GM19397 (cell line): ENCODE measurements around the gene COTL1.
A peak's percentile ranks its signal among the peaks of the same experiment; 100 is the strongest.
"Not testable (repeated sequence)": the region's sequence is repeated elsewhere in the genome, so short reads cannot be mapped to it uniquely, and the experiment has no call there.

Source experiments
- ATAC-seq: cut with Tn5 transposase; IDR thresholded peaks from one replicate; pipeline ENCODE4 v1.9.1; 2021; ENCODE audit warnings: mild to moderate bottlenecking, moderate library complexity; ENCODE audit not compliant: unreplicated experiment

COTL1 gene

DNA sequence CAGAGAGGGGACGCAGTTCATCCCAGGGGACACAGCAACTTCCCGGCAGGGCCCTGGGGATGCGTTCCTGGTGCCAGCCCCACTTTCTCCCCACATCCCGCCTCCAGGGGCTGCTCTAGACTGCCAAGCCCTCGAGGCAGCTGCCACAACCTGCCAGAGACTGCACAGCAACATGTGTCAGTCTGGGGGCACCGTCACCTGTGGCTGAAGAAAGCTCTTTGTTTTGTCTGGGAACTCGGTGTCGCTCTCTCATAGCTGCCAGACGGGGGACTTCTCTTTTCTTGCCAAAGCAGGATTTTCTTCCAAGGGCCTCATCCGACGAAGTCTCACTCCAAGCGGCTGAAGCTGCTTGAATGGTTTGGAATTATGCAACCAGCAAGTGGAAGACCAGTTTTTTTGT, 43.7 kb downstream of the COTL1 start:
- no peak for ATAC-seq

DNA sequence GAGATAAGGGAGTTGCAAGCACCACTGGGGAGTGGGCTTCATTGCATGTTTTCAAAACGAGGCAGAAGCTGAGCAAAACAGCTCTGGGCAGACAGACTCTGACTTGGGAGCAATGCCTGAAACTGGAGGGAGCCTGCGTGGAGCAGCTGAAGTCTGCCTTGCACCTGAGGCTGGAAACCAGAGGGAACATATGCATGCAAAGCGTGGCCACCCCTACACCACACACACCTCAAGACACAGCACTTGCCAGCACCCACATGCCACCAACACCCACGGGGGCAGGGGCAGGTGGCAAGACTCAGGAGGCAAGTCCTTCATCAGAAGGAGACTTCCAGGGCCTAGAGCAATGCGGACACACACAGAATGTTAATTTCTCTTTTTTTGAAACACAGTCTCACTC, 45.8 kb downstream of the COTL1 start:
- ATAC-seq, result no peak

DNA sequence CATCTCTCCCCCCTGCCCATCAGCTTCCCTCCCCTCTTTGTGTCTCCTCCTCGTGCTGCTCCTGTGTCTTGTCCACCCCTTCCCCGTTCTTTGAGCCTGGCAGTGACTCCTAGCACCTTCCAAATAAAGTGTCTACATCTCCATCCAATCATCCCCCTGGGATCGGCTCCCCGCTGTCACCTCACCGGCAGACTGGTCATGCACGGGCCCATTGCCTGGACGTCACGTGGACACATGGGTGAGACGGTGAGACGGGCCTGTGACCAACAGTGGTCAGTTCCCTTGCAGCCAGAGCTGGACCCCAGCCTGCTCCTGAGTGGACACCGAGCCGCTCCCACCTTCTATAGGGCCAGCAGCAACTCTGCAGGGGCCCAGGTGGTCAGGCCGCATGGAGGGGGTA, 46.4 kb downstream of the COTL1 start:
- no peak for ATAC-seq

DNA sequence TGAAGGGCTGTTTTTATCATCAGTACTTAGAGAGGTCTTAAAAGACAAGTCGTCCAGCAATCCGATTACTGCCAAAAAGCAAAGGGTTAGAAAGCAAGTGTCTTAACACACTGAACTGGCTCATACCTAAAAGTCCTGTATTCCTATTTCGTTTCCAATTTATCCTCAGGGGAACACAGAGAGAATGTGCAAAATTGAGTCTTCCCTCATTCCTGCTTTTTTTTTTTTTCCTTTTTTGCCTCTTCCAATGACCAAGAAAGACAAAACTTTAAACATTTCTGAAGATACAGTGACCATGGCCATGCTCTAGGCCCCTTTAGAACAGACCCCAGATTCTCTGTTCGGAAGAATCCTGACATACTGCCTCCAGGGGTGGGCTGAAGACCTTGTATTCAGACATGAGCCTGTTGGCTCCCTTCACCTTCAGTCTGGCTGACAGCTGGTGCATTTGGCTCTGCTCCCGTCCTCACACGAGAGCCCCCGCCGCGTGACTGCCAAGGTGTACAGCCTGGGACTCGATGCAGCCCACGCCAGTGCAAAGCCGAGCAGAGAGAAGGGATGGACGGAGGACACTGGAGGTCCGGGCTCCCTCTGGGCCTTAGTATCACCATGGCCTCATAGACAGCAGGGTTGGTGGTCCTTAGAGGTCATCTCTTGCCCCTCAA, 47.0 kb downstream of the COTL1 start:
- no peak for ATAC-seq

GRCh38 chr16:84569382-84569987, 48.4 kb downstream of the COTL1 start:
- ATAC-seq, result no peak

- no peak for ATAC-seq
Measured at GRCh38 chr16:84568066-84568465, 49.8 kb downstream of the COTL1 start.

- ATAC-seq, result no peak
Measured at GRCh38 chr16:84567286-84567962, 50.5 kb downstream of the COTL1 start.

DNA sequence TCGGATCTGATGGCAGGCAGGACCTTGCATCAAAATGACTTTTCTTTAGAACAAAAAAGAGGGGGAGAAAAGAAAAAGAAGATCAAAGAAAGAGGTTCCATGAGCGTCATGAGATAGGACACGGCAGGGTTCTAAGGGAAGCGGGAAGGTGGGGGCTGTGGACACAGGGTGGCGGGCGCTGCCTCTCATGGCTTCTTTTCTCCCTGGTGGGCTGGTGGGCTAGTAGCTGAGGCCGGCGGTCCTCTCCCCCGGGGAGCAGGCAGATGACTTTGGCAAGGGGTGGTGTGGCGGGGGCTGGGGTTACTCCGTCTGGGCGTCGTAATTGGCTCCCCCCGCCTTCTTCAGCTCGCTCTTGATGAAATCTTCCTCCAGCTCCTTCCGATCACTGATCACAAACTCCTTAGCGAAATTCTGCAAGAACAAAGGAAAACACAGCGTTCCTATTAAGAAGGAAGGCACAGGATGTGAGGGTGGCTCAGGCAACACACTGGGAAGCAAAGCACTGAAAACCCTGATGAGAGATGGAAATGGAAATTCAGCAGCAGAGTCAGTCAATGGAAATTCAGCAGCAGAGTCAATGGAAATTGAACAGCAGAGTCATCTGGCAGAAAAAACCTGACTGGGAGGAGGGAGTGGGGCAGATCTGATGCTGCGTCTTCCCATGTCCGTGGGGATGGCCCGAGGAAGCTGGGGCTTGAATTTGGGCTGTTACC, 51.2 kb downstream of the COTL1 start:
- no peak for ATAC-seq

- no peak for ATAC-seq
Measured at GRCh38 chr16:84565669-84566495, 52.0 kb downstream of the COTL1 start.

DNA sequence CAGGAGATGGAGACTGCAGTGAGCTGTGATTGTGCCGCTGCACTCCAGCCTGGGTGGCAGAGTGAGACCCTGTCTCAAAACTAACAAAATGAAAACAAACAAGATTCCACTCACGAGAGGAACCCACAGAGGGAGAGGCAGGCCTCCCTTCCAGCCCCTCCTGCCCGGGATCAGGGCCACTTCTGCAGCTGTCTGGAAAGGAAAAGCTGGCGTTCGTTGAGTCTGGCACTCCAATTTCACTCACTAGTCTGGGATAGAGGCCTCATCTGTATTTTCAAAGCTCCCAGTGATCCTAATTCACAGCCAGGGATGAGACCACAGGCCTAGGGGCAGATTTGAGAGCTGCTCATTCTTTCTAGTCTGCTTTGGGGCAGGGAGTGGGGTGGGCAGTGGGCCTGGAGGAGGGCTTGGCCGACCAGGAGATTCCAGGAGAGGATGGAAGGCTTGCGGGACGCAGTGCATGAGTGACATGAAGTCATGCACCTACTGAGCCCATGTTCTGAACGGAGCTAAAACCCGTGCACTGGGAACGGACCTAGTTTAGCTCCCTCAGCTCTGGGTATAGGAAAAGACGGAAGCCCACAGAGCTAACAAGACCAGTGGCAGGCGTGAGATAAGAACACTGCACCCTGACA, 54.0 kb downstream of the COTL1 start:
- no peak for ATAC-seq

- ATAC-seq, result no peak
Measured at GRCh38 chr16:84563064-84563715, 54.7 kb downstream of the COTL1 start.

DNA sequence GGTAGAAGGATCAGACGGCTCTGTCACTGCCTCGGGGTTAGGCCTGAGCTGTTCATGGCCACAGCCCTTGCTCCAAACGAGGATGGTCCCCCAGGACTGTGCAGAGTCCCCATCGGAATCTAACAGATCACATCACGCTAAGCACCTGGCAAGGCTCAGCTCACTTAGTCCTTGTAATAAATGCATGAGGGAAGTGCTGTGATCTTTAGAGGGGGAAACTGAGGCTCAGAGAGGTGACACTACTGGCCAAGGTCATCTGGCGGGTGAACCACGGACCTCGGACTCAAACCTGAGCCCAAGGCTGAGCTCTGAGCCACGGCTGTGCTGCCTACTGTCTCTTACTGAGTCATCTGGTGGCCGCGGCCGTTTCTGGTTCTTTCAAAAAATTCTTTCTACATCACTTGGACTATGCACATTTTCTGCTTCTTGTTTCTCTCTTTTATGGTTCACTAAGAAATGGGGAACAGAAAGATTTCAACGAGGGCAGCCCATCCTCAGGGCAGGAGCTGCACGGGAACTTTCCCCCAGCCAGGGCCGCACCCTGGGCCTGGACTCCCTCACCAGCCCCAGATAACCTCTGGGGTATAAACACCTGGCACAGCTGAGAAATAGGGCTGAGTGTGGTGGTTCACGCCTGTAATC, 55.6 kb downstream of the COTL1 start:
- peak; percentile 64 for ATAC-seq

DNA sequence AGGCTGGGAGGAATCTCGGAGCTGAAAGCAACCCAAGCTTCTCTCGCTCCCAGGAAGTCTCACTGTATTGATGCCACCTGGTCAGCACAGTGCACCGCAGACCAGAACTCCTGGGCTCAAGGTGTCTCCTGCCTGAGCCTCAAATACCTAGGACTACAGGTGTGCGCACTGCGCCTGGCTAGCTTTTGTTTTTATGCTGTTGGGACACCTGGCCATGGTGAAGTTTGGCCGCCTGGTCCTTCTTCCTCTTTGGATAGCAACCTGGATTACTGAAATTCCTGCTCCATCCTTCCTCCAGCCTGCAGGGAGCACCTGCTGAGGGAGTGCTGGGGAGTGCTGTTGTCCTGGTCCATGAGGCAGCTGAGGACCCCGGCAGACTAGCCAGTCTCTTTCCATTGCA, 56.6 kb downstream of the COTL1 start:
- ATAC-seq, result no peak

GRCh38 chr16:84560269-84560668, 57.6 kb downstream of the COTL1 start:
- ATAC-seq, result no peak

- ATAC-seq, result no peak
Measured at GRCh38 chr16:84559311-84559932, 58.5 kb downstream of the COTL1 start.

- ATAC-seq, result not testable (repeated sequence)
Measured at GRCh38 chr16:84558850-84559249, 59.0 kb downstream of the COTL1 start.

DNA sequence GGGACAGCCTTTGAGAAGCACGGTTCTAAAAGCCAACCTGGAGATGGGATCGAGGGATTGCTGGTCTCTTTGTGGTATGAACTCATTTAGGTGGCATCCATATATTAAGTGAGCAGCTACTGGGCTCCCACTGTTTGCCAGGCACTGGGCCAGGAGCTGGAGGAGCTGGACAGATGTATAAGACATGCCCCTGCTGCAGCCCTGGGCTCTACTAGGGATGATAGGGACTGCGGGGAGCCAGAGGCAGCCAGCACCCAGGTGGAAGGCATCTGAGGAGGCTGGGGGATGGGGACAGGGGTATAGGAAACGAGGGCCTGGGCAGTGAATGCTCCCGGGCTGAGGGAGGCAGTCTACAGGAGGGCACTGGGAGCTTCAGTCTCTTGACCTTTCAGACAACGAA, 60.4 kb downstream of the COTL1 start:
- no peak for ATAC-seq

- no peak for ATAC-seq
Measured at GRCh38 chr16:84557059-84557458, 60.8 kb downstream of the COTL1 start.
